ENCODE results near the gene CCL3. TPM values are rescaled to one million over a fixed set of nuclear protein-coding genes. Genes with fewer than 3 reads are reported as not detected.
"Not testable (repeated sequence)": the region's sequence is repeated elsewhere in the genome, so short reads cannot be mapped to it uniquely, and the experiment has no call there.

Gene CCL3
- total RNA-seq, 4 donors from 2014 or later: 2.4 TPM; not detected in 3

- H3K27me3 ChIP-seq: peaks cover 50% of the 10 kb centered on the region
- 68% methylated on average over 6 of the region's 9 CpGs; no CpG with 5 or more reads in 1 of the 2 donors for WGBS, 2 donors (ENCODE audit: low coverage in 1 of 2)
- H3K36me3 ChIP-seq: no peaks in the 10 kb centered on the region
- H3K9me3 ChIP-seq: peaks cover 0 to 17% (median 0%) of the 10 kb centered on the region in 3 donors
- no peak for ATAC-seq
- no peak for TF ChIP-seq EP300 (IDR thresholded peaks at IDR 0.05)
- no peak for TF ChIP-seq CTCF (IDR thresholded peaks at IDR 0.05)
- TF ChIP-seq POLR2A (IDR thresholded peaks at IDR 0.05): no peak
- TF ChIP-seq POLR2AphosphoS5 (IDR thresholded peaks at IDR 0.05): no peak
- no peak overlapping the region for H3K27ac ChIP-seq
- H3K4me3 ChIP-seq: no peak overlapping the region
- no peaks in the 10 kb centered on the region for H3K4me1 ChIP-seq
Observed at GRCh38 chr17:36124879-36125824, 35.2 kb upstream of the CCL3 start.

GRCh38 chr17:36123431-36123830 is 33.5 kb upstream of the CCL3 start:
- H3K4me3 ChIP-seq: no peak overlapping the region
- H3K36me3 ChIP-seq: no peaks in the 10 kb centered on the region
- no peak for TF ChIP-seq POLR2AphosphoS5 (IDR thresholded peaks at IDR 0.05)
- no peak for TF ChIP-seq POLR2A (IDR thresholded peaks at IDR 0.05)
- no peak for TF ChIP-seq EP300 (IDR thresholded peaks at IDR 0.05)
- no peak overlapping the region for H3K27ac ChIP-seq
- H3K4me1 ChIP-seq: no peaks in the 10 kb centered on the region
- no peak for ATAC-seq
- peaks cover 47% of the 10 kb centered on the region for H3K27me3 ChIP-seq
- 57 to 70% methylated on average over 2 of the region's 2 CpGs for WGBS, 2 donors (ENCODE audit: low coverage in 1 of 2)
- H3K9me3 ChIP-seq: peaks cover 0 to 17% (median 0%) of the 10 kb centered on the region in 3 donors

GRCh38 chr17:36121099-36121498 is 31.2 kb upstream of the CCL3 start:
- H3K9me3 ChIP-seq: peaks cover 0 to 16% (median 0%) of the 10 kb centered on the region in 3 donors
- peaks cover 28% of the 10 kb centered on the region for H3K27me3 ChIP-seq
- WGBS, 2 donors (ENCODE audit: low coverage in 1 of 2): 48 to 51% methylated on average over 6 of the region's 6 CpGs
- not testable (repeated sequence) for H3K4me3 ChIP-seq, H3K4me1 ChIP-seq, ATAC-seq, H3K36me3 ChIP-seq, H3K27ac ChIP-seq

- no peak for TF ChIP-seq EP300 (IDR thresholded peaks at IDR 0.05)
- no peak for TF ChIP-seq CTCF (IDR thresholded peaks at IDR 0.05)
- no peak for TF ChIP-seq POLR2AphosphoS5 (IDR thresholded peaks at IDR 0.05)
- TF ChIP-seq POLR2A (IDR thresholded peaks at IDR 0.05): no peak
- WGBS, 2 donors (ENCODE audit: low coverage in 1 of 2): 65 to 66% methylated on average over 3 of the region's 3 CpGs
- Histone ChIP-seq H3K27ac (no peak overlapping the region), H3K36me3 (no peaks in the 10 kb centered on the region), H3K9me3 (peaks cover 0 to 7% (median 0%) of the 10 kb centered on the region in 3 donors), H3K4me3 (no peak overlapping the region), H3K4me1 (no peaks in the 10 kb centered on the region), H3K27me3 (peaks cover 20% of the 10 kb centered on the region)
- no peak for ATAC-seq
Observed at GRCh38 chr17:36120221-36120620, 30.3 kb upstream of the CCL3 start.

- 72 to 88% methylated on average over 9 to 11 of the region's 12 CpGs for WGBS, 2 donors (ENCODE audit: low coverage in 1 of 2)
Observed at GRCh38 chr17:36118477-36119353, 28.8 kb upstream of the CCL3 start.

More at GRCh38 chr17:36118477-36119353, 28.8 kb upstream of the CCL3 start:
- no peaks in the 10 kb centered on the region for H3K36me3 ChIP-seq
- H3K4me1 ChIP-seq: no peaks in the 10 kb centered on the region
- no peak overlapping the region for H3K27ac ChIP-seq
- no peak for ATAC-seq
- no peak for TF ChIP-seq POLR2A (IDR thresholded peaks at IDR 0.05)
- TF ChIP-seq EP300 (IDR thresholded peaks at IDR 0.05): no peak
- no peak for TF ChIP-seq CTCF (IDR thresholded peaks at IDR 0.05)
- peaks cover 15% of the 10 kb centered on the region for H3K27me3 ChIP-seq
- no peaks in the 10 kb centered on the region for H3K9me3 ChIP-seq
- no peak overlapping the region for H3K4me3 ChIP-seq
